ENCODE data around the gene C8G.

GRCh38 chr9:136952876-136953770, 8.1 kb downstream of the C8G start:
- TF ChIP-seq, protein P1, sequence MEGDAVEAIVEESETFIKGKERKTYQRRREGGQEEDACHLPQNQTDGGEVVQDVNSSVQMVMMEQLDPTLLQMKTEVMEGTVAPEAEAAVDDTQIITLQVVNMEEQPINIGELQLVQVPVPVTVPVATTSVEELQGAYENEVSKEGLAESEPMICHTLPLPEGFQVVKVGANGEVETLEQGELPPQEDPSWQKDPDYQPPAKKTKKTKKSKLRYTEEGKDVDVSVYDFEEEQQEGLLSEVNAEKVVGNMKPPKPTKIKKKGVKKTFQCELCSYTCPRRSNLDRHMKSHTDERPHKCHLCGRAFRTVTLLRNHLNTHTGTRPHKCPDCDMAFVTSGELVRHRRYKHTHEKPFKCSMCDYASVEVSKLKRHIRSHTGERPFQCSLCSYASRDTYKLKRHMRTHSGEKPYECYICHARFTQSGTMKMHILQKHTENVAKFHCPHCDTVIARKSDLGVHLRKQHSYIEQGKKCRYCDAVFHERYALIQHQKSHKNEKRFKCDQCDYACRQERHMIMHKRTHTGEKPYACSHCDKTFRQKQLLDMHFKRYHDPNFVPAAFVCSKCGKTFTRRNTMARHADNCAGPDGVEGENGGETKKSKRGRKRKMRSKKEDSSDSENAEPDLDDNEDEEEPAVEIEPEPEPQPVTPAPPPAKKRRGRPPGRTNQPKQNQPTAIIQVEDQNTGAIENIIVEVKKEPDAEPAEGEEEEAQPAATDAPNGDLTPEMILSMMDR (IDR thresholded peaks at IDR 0.05): no peak
- no peak for TF ChIP-seq POLR2A (IDR thresholded peaks at IDR 0.05)

Data from upper lobe of left lung (tissue), 4 donors.